PFSK-1 (cell line): ENCODE results near the gene TXNDC16.

Experiments used
- SIN3A ChIP-seq: IDR thresholded peaks from 2 replicates; pipeline ENCODE4 v1.6.1; 2012; ENCODE audit warnings: mild to moderate bottlenecking, low read length, moderate library complexity, borderline replicate concordance; ENCODE audit not compliant: insufficient read depth
- TAF1 ChIP-seq: IDR thresholded peaks from 2 replicates; pipeline ENCODE4 v1.6.1; 2012; ENCODE audit warnings: low read length, control low read depth, borderline replicate concordance; ENCODE audit not compliant: insufficient read depth

DNA sequence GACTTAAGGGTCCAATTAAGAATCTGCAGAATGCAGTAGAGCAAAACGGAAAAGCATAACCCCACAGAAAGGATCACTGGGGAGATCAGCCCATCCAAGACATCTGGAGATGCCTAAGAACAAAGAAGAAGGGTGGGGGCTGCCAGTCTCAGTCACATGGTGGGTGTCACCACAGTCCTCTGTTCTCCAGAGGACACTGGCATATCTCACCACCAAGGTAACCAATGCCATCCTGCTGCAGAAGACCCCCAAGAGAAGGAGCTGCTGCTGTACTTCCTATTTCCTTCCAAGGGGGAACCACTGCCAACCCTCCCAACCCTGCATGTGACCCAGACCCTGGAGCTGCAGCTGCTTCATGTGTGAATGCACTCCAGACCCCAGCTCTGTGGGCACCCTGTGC, 147.0 kb downstream of the TXNDC16 start:
- no peak for TF ChIP-seq TAF1
- no peak for TF ChIP-seq SIN3A
